ENCODE results near the gene NAALAD2.
"Not testable (repeated sequence)": the region's sequence is repeated elsewhere in the genome, so short reads cannot be mapped to it uniquely, and the experiment has no call there.

Gene NAALAD2

GRCh38 chr11:90239967-90240636 lies 105.6 kb downstream of the NAALAD2 start:
- H3K27me3 Mint-ChIP-seq (ENCODE audit: low read depth), result peaks cover 20% of the 10 kb centered on the region
- H3K36me3 Mint-ChIP-seq (ENCODE audit: low read depth); H3K4me3 Mint-ChIP-seq; H3K9me3 Mint-ChIP-seq; H3K4me1 Mint-ChIP-seq (ENCODE audit: low read depth); H3K27ac Mint-ChIP-seq: not testable (repeated sequence)
- peak; percentile 35 for DNase-seq (ENCODE audit: low spot score)

GRCh38 chr11:90241414-90241813 lies 107.0 kb downstream of the NAALAD2 start:
- H3K36me3 Mint-ChIP-seq (ENCODE audit: low read depth), result no peaks in the 10 kb centered on the region
- DNase-seq (ENCODE audit: low spot score), result no peak
- H3K27ac Mint-ChIP-seq, result no peak overlapping the region
- H3K27me3 Mint-ChIP-seq (ENCODE audit: low read depth), result peaks cover 14% of the 10 kb centered on the region
- H3K4me3 Mint-ChIP-seq, result no peak overlapping the region
- H3K9me3 Mint-ChIP-seq, result no peaks in the 10 kb centered on the region
- H3K4me1 Mint-ChIP-seq (ENCODE audit: low read depth), result peaks cover 2% of the 10 kb centered on the region

All from T-helper 2 cell treated with Interferon-gamma antibody and Interleukin-4, amounts not matched to agents 5 μg/mL and 100 μg/mL, for 36 hours (primary cell).